ENCODE results near the gene DDX20.
"Not testable (repeated sequence)": the region's sequence is repeated elsewhere in the genome, so short reads cannot be mapped to it uniquely, and the experiment has no call there.

Gene DDX20

GRCh38 chr1:111792249-111792648 lies 36.5 kb downstream of the DDX20 start:
- DNase-seq (ENCODE audit: low read depth): no peak

- DNase-seq (ENCODE audit: low read depth): no peak
Measured at GRCh38 chr1:111793923-111794322, 38.2 kb downstream of the DDX20 start.

- no peak for DNase-seq (ENCODE audit: low read depth)
Measured at GRCh38 chr1:111795401-111795800, 39.7 kb downstream of the DDX20 start.

GRCh38 chr1:111798580-111798979 lies 42.9 kb downstream of the DDX20 start:
- DNase-seq (ENCODE audit: low read depth): no peak

GRCh38 chr1:111799722-111800121 lies 44.0 kb downstream of the DDX20 start:
- DNase-seq (ENCODE audit: low read depth): not testable (repeated sequence)

GRCh38 chr1:111801071-111801850 lies 45.6 kb downstream of the DDX20 start:
- no peak for DNase-seq (ENCODE audit: low read depth)

GRCh38 chr1:111802110-111802509 lies 46.4 kb downstream of the DDX20 start:
- no peak for DNase-seq (ENCODE audit: low read depth)

GRCh38 chr1:111802984-111803383 lies 47.3 kb downstream of the DDX20 start:
- no peak for DNase-seq (ENCODE audit: low read depth)

- no peak for DNase-seq (ENCODE audit: low read depth)
Measured at GRCh38 chr1:111803951-111804350, 48.2 kb downstream of the DDX20 start.

- DNase-seq (ENCODE audit: low read depth): no peak
Measured at GRCh38 chr1:111804776-111805175, 49.1 kb downstream of the DDX20 start.

- DNase-seq (ENCODE audit: low read depth): no peak
Measured at GRCh38 chr1:111805251-111805650, 49.5 kb downstream of the DDX20 start.

GRCh38 chr1:111811891-111812290 lies 56.2 kb downstream of the DDX20 start:
- no peak for DNase-seq (ENCODE audit: low read depth)

GRCh38 chr1:111812306-111812705 lies 56.6 kb downstream of the DDX20 start:
- DNase-seq (ENCODE audit: low read depth): no peak

- no peak for DNase-seq (ENCODE audit: low read depth)
Measured at GRCh38 chr1:111813440-111814304, 58.0 kb downstream of the DDX20 start.

- DNase-seq (ENCODE audit: low read depth): no peak
Measured at GRCh38 chr1:111814305-111814628, 58.6 kb downstream of the DDX20 start.

GRCh38 chr1:111814642-111815041 lies 58.9 kb downstream of the DDX20 start:
- no peak for DNase-seq (ENCODE audit: low read depth)

All from GM04504 (cell line).